Chondrocyte (in vitro differentiated cells): Measurements from ENCODE around the gene HNRNPDL. TPM values are rescaled to one million over a fixed set of nuclear protein-coding genes. Genes with fewer than 3 reads are reported as not detected.
A peak's percentile ranks its signal among the peaks of the same experiment; 100 is the strongest.

Source experiments
- DNase-seq: peaks from one replicate; pipeline ENCODE4 v3.0.0; 2021; ENCODE audit warnings: mixed read lengths, low spot score
- H3K27ac Mint-ChIP-seq: one replicate; pipeline ENCODE4 v1.8.0; 2021; ENCODE audit warnings: mild to moderate bottlenecking, moderate library complexity, mixed read lengths; ENCODE audit not compliant: unreplicated experiment
- H3K27me3 Mint-ChIP-seq: 2 replicates; pipeline ENCODE4 v1.8.0; 2021; ENCODE audit warnings: low read depth, mixed read lengths
- H3K36me3 Mint-ChIP-seq: 2 replicates; pipeline ENCODE4 v1.8.0; 2021; ENCODE audit warnings: low read depth, mixed read lengths
- H3K4me1 Mint-ChIP-seq: 2 replicates; pipeline ENCODE4 v1.8.0; 2021; ENCODE audit warnings: low read depth, mild to moderate bottlenecking, mixed read lengths
- H3K4me3 Mint-ChIP-seq: one replicate; pipeline ENCODE4 v1.8.0; 2021; ENCODE audit warnings: mild to moderate bottlenecking, moderate library complexity, mixed read lengths; ENCODE audit not compliant: unreplicated experiment
- H3K9me3 Mint-ChIP-seq: 2 replicates; pipeline ENCODE4 v1.8.0; 2021; ENCODE audit warnings: low read depth, mixed read lengths
- total RNA-seq: library from RNA; stranded (reverse); gene quantifications from 3 replicates; pipeline ENCODE4 v1.2.1, GENCODE V29; 2021
- TF ChIP-seq, protein P1 (sequence below): fragments of 200-600 bp; sonication (generic); IDR thresholded peaks from 2 replicates; pipeline ENCODE4 v1.5.0; 2021; ENCODE audit warnings: antibody characterized with exemption, mild to moderate bottlenecking, moderate library complexity

HNRNPDL gene
- total RNA-seq, 1 donor from 2014 or later: 211 TPM

DNA sequence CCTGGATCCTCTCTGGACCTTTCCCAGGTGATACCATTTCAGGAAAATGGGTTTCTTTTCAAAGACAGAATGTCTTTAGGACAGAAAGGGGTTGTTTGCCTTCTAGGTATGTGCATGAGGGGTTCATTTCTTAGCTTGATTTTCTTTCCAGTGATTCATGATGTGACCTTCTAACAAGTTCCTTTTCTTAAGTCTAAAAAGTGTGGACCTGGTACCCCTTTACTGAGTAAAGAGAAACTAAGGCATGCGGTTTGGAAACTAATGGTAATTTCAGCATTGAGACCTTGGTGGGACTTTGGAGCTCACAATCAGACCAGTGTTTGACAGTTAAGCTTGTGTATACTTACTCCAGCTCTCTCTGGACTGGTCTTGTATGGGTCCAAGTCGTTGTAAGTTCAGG, 8.8 kb upstream of the HNRNPDL start:
- Mint-ChIP-seq H3K36me3 (peaks cover 2% of the 10 kb centered on the region), H3K4me1 (peaks cover 10% of the 10 kb centered on the region), H3K4me3 (no peak overlapping the region), H3K27ac (no peak overlapping the region), H3K9me3 (no peaks in the 10 kb centered on the region), H3K27me3 (no peaks in the 10 kb centered on the region)
- DNase-seq: no peak
- TF ChIP-seq, protein P1, sequence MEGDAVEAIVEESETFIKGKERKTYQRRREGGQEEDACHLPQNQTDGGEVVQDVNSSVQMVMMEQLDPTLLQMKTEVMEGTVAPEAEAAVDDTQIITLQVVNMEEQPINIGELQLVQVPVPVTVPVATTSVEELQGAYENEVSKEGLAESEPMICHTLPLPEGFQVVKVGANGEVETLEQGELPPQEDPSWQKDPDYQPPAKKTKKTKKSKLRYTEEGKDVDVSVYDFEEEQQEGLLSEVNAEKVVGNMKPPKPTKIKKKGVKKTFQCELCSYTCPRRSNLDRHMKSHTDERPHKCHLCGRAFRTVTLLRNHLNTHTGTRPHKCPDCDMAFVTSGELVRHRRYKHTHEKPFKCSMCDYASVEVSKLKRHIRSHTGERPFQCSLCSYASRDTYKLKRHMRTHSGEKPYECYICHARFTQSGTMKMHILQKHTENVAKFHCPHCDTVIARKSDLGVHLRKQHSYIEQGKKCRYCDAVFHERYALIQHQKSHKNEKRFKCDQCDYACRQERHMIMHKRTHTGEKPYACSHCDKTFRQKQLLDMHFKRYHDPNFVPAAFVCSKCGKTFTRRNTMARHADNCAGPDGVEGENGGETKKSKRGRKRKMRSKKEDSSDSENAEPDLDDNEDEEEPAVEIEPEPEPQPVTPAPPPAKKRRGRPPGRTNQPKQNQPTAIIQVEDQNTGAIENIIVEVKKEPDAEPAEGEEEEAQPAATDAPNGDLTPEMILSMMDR: no peak

DNA sequence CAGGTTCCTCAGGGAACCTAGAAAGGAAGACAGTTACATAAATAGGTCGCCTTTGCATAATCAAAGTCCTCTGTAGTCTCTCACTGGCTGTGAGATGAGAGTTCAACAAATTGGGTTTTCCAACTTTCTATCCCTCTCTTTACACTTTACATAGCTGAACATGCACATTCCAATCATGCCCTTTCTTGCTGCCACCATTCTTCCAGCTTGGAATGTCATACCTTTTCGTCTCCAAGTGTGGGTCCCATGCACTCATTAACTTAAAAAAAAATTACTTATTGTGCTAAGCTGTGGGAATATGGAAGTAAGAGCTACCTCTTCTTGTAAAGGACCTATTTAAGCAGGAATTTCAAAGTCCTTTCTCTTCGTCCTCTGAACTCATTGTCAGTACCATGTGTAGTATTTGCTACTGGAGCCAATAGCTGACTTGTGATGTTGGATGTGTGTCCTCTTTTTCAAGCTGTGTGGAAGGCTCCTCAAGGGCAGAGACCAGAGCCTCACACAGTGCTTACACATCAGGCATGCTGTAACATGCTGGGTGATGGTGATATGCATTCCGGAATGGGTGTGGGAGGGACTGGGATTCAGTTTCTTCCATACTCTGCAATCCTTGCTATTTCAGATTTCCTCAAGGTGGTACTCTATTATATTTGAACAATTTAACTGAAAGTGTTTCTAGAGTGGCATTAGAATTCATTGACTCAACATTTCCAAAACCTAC, 7.2 kb upstream of the HNRNPDL start:
- H3K4me3 Mint-ChIP-seq: no peak overlapping the region
- no peaks in the 10 kb centered on the region for H3K9me3 Mint-ChIP-seq
- H3K4me1 Mint-ChIP-seq: peaks cover 23% of the 10 kb centered on the region
- H3K27ac Mint-ChIP-seq: peak overlapping the region; percentile 75
- TF ChIP-seq, protein P1: no peak
- no peak for DNase-seq
- H3K36me3 Mint-ChIP-seq: peaks cover 2% of the 10 kb centered on the region
- H3K27me3 Mint-ChIP-seq: no peaks in the 10 kb centered on the region

DNA sequence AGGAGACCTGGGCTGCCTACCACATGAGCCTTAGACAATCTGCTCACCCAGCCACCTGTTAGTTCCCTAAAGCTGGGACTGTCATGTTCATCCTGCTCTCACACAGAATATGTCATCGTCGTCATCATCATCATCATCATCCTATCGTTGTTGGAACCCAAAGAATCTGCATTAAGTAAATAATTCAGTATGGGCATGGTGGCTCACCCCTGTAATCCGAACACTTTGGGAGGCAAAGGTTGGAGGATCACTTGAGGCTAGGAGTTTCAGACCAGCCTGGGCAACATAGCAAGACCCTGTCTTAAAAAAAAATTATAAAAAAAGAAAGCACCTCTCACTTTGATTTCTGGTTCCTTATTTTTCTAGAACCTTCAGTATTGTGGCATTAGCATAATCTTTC, 6.5 kb upstream of the HNRNPDL start:
- H3K27ac Mint-ChIP-seq: peak overlapping the region; percentile 30
- no peaks in the 10 kb centered on the region for H3K27me3 Mint-ChIP-seq
- no peaks in the 10 kb centered on the region for H3K9me3 Mint-ChIP-seq
- no peak overlapping the region for H3K4me3 Mint-ChIP-seq
- TF ChIP-seq, protein P1: no peak
- peaks cover 30% of the 10 kb centered on the region for H3K4me1 Mint-ChIP-seq
- no peak for DNase-seq
- peaks cover 2% of the 10 kb centered on the region for H3K36me3 Mint-ChIP-seq

DNA sequence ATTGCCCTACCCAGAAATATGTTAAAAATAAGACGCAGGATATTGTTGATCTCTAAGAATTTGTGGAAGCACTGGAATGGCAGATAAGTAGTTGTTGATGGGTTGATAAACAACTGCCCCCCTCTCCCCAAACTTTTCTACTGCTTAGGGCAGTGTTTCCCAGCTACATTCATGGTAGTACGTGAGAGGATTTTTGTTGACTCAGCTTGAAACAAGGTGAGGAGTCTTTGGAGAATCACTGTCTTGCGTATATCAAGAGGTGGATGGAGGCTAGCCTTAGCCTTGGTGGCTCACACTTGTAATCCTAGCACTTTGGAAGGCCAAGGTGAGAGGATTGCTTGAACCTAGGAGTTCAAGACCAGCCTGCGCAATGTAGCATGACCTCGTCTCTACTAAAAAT, 5.9 kb upstream of the HNRNPDL start:
- no peaks in the 10 kb centered on the region for H3K9me3 Mint-ChIP-seq
- TF ChIP-seq, protein P1: no peak
- H3K36me3 Mint-ChIP-seq: peaks cover 2% of the 10 kb centered on the region
- H3K4me1 Mint-ChIP-seq: peaks cover 37% of the 10 kb centered on the region
- no peaks in the 10 kb centered on the region for H3K27me3 Mint-ChIP-seq
- DNase-seq: no peak
- no peak overlapping the region for H3K4me3 Mint-ChIP-seq
- no peak overlapping the region for H3K27ac Mint-ChIP-seq

DNA sequence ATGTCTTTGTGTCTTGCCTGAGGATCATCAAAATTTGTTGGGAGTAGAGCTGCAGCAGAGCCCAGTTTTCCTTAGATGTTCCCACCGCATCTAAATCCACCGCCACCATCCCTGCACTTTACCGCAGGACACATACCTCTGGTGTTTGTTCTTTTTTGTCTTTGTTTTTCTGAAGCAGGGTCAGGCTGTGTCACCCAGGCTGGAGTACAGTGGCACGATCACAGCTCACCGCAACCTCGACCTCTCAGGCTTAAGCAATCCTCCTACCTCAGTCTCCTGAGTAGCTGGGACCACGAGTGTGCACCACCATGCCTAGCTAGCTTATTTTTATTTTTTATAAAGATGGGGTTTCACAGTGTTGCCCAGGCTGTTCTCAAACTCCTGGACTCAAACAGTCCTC, 4.7 kb upstream of the HNRNPDL start:
- H3K9me3 Mint-ChIP-seq: no peaks in the 10 kb centered on the region
- no peak overlapping the region for H3K27ac Mint-ChIP-seq
- no peaks in the 10 kb centered on the region for H3K27me3 Mint-ChIP-seq
- DNase-seq: no peak
- no peak overlapping the region for H3K4me3 Mint-ChIP-seq
- TF ChIP-seq, protein P1: no peak
- H3K36me3 Mint-ChIP-seq: peaks cover 2% of the 10 kb centered on the region
- H3K4me1 Mint-ChIP-seq: peaks cover 37% of the 10 kb centered on the region
